Cardiac septum (tissue), 1 donor: ENCODE measurements around the gene POMC. TPM values are rescaled to one million over a fixed set of nuclear protein-coding genes. Genes with fewer than 3 reads are reported as not detected.
A peak's percentile ranks its signal among the peaks of the same experiment; 100 is the strongest.
"Not testable (repeated sequence)": the region's sequence is repeated elsewhere in the genome, so short reads cannot be mapped to it uniquely, and the experiment has no call there.

Source experiments
- DNase-seq: peaks from one replicate; pipeline ENCODE4 v3.0.0-alpha.2; 2020; ENCODE audit warnings: low spot score
- intact Hi-C: fragments of 100-400 bp; cut with DNase I; formaldehyde crosslinking; loops from one replicate; pipeline ENCODE4 v1.14.0; 2022
- total RNA-seq: library from RNA; stranded (reverse); fragmentation: NEBNext Ultra II Directional; extraction: Animal tissue kit (Norgen Biotek cat#: 25700); gene quantifications from one replicate; pipeline ENCODE4 v1.2.1, GENCODE V29; 2021
- donor health status: DM: no; HTN: no; CAD: no.

The POMC gene
- total RNA-seq, 1 donor from 2014 or later = 3.1 TPM

DNA sequence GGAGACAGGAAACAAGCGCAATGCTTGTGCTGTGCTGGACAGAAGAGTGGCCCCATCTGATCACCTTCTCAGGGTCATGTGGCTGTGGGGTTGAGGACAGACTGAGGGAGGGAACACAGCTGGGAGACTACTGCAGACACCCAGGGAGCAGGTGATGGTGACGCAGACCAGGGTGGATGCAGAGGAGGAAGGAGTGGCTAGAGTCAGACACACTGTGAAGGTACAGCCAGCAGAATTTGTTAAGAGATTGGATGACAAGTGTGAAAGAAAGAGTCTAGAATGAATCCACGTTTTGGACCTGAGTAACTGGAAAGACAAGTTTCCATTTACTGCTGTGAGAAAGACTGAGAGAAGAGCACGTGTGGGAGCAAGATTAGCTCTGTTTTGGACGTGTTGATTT is 15.9 kb upstream of the POMC start:
- DNase-seq = peak; percentile 38
- intact Hi-C loops = no loop called here

DNA sequence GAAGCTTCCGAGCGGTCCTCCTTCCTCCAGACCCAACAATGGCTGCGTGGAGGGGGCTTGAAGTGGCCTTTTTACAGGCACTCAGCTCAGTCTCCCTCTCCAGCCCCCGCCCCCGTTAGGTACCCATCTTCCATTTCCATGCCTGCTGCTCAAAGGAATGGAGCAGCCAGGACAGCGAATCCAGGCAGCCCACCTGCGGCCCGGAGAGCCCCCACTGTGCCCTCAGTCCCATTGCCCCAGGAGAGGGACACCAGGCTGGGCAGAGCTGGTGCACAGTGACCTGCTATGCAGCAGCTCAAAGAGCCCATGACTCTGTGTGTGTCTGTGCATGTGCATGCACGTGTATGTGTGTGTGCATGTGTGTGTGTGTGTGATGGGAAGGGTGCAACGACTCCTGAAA is 10.6 kb upstream of the POMC start:
- intact Hi-C loops = no loop called here
- DNase-seq = peak; percentile 59

DNA sequence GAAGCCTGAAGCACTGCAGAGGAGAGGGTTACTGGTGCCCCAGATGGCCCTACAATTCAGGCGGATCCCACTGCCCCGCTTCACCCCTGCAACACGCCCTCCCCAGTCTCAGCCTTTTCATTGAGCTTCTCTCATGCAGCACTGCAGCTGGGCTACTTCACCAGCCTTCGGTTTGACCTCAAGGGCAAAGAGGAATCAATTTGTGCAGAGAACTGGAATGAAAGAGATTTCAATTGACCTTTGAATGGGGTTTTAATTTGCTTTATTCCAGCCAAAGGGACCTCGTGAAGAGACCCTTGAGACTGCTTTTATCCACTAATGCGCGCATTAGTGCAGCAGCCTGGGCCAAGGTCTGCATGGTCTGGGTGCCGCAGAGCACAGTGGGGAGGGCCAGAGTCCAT is 8.8 kb upstream of the POMC start:
- intact Hi-C loops = no loop called here
- no peak for DNase-seq

DNA sequence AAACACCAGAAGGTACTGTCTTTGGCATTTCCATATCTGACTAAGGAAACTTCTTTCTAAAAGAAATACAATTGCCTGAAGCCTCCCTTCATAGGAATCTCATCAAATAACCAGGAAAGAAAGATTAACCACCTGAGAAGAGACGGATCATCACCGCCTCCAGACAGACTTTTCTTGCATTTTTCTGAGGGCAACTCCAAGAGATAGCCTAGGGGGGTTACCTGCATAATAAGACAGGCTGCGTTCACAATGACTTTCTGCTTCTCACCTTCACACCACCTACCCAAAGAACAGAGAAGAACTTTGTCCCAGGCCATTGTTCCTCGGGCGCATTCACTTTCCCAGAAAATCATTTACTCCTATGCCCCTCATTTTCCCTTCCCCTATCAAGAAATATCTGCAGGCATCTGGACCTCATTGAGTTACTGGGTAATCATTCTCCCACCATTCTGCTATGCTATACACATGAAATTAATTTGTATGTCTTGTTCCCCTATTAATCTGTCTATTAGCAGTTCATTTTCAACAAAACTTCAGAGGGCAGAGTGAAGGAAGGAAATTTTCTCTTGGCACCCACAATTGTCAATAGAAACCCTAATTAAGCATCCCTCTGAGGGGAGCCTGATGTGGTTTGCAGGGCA is 8.3 kb upstream of the POMC start:
- intact Hi-C loops = no loop called here
- peak; percentile 24 for DNase-seq

DNA sequence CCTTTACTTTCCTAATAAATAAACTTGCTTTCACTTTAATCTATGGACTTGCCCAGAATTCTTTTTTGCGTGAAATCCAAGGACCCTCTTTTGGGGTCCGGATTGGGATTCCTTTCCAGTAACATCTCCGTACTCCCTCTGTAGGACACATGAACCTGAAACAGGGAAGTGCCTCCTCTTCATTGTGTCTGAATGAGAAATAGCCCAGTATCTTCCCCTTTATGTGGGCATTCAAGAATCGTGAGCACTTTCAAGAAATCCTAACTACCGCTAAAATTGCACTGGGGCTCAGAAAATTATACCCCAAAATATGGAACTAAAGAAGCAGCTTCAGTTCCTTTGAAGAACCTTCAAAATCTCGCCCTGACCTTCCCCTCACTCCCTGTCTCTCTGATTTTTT is 7.8 kb upstream of the POMC start:
- intact Hi-C loops = no loop called here
- DNase-seq = no peak

DNA sequence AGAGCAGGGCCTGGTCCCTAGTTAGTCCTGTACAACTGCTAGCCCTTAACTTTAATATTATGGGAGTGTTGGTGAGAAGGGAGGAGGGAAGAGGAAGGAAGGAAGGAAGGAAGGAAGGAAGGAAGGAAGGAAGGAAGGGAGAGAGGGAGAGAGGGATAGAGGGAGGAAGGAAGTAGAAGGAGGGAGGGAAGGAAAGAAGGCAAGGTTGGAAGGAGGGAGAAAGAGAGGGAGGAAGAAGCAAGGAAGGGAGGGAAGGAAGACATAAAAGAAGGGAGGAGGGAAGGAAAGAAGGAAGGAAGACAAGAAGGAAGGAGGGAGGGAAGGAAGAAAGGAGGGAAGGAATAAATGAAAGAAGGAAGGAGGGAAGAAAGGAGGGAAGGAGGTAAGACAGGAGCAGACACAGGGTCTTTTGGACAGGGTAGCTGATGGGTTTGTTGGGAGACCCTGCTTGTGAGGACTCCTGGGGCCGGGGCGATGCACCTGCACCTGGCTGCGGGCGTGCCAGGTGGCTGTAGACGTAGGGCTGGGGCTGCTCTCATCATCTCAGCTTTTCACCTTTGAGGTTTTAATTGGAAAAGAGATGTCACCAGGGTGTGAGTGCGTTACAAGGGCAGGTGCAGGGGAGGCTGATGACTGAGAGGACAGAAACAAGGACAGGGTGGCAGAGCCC is 5.9 kb upstream of the POMC start:
- intact Hi-C loops = no loop called here

DNA sequence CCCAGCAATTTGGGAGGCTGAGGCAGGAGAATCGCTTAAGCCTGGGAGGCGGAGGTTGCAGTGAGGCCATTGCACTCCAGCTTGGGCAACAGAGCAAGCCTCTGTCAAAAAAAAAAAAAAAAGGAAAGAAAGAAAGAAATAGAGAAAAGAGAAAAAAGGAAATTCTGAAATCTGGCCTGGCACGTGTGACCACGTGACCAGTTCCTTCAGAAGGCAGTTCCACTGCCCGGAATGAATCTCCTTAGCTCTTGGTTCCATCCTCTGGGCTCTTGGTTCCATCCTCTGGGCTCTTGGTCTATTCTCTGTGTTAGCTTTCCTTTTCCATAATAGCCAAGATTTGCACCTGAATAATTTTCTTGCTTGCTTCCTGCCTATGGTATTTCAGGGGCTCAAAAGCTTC is 5.3 kb upstream of the POMC start:
- peak; percentile 22 for DNase-seq
- intact Hi-C loops = no loop called here

More for the DNA sequence above, 5.9 kb upstream of the POMC start:
- no peak for DNase-seq

DNA sequence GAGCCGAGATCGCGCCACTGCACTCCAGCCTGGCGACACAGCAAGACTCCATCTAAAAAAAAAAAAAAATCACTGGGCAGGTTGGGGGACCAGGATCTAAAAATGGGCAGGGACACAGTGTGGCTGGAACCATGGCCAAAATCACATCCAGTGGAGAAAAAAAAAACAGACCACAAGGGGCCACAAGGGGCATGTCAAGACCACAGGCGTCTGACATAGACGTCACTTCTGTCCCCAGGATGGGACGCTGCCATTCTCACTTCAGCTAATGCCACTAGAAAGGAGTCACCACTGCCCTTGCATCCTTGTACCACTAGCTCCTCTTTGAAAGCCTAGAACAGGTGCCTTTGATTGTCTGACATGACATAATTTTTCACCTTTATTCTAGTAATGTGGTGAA is 2.5 kb upstream of the POMC start:
- intact Hi-C loops = no loop called here
- DNase-seq = peak; percentile 12

DNA sequence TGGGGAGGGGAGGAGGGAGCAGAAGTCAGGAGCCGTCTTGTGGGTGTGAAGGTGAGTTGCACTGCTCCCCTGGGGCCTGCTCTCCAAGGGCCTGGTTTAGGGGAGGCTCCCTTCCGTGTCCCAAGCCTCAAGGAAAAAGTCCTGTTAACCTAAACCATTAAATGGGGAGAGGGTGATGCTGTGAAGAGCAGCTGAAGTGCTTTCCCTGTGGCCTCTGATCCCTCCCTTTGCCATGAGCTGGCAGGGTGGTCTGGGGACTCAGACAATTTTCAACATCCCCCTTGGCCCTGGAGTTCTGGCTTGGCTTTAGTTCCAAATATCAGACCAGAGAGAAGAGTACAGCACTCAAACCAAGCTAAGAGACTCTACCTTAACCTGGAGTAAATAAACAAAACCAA is 692 bp upstream of the POMC start:
- DNase-seq = peak; percentile 31
- intact Hi-C loops = no loop called here

DNA sequence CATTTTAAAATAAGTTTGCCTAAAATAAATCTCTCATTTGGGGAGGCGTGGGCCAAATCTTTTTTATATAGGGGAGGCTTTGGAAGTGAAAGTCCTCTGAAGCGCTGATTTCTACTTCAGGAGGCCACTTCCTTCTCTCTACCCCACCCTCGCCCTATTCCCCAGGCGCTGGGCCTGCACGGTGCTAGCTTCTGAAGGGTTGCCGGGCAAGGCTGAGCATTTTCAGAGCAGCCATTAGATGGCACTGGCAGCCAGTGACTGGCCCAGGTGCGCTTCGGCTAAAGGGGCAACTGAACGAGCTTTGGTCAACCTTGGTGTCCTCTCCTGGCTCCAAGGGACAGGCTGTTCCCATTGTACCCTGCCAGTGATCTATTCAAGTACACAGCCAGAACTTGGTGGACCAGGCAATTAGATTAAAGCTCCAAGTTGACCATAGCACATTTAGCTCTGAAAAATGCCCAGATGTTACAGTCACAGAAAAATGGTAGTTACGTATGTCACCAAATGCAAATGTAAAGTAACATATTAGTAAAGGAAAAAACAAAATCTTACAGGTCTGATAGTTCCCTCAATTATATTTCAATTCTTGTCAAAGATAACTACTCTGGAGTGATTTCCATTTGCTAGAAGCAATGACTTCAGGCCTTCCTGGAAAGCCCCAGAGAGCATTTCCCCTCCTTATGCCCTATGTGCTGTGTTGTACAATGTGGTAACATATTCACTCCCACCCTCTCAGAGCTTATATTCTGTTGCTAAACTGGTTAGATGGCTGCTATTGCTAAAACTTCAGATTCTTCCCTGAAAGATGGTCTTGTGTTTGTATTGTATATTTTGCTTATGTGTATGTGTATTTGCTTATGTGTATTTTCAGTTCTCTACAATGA is 2.1 kb downstream of the POMC start:
- intact Hi-C loops = no loop called here
- peak; percentile 39 for DNase-seq

DNA sequence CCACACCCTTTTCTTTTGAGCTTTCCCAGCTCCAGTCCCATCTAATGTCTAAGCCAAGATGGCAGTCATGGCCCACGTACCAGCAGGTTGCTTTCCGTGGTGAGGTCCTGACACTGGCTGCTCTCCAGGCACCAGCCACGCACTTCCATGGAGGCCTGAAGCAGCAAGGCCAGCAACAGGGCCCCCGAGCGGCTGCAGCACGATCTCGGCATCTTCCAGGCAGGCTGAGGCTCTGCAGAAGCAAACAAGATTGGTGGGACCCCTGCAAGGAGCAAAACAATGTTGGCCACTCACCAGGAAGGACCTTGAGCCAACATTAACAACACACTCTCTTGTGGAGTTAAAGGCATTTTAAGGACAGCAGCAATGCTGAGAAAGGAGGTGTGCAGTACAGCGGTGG is 3.8 kb downstream of the POMC start:
- intact Hi-C loops = no loop called here
- DNase-seq = peak; percentile 71

DNA sequence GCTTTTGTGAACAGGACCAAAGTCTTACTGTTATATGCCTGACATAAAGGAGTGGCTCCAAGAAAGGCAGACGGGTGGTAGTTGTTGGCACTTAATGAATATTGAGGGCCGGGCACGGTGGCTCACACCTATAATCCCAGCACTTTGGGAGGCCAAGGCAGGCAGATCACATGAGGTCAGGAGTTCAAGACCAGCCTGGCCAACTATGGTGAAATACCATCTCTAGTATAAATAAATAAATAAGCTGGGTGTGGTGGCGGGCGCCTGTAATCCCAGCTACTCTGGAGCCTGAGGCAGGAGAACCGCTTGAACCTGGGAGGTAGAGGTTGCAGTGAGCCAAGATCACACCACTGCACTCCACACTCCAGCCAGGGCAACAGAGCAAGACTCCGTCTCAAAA is 6.3 kb downstream of the POMC start:
- intact Hi-C loops = not testable (repeated sequence)
- DNase-seq = peak; percentile 15

DNA sequence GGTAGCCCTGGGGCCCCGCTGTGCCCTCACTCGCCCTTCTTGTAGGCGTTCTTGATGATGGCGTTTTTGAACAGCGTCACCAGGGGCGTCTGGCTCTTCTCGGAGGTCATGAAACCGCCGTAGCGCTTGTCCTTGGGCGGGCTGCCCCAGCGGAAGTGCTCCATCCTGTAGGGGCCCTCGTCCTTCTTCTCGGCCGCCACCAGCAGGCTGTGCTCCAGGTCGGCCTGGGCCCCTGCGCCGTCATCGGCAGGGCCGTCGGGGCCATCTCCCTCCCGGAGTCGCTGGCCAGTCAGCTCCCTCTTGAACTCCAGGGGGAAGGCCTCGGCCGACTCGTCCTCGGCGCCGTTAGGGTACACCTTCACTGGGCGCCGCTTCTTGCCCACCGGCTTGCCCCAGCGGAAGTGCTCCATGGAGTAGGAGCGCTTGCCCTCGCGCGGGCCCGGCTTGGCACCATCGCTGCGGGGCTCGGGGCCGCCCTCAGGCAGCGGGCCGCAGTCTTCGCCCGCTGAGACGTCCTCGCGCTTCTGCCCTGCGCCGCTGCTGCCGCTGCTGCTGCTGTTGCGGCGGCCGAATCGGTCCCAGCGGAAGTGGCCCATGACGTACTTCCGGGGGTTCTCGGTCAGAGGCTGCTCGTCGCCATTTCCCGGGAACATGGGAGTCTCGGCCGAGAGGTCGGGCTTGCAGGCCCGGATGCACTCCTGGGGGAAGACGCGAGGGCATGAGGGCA is 7.2 kb downstream of the POMC start:
- peak; percentile 82 for DNase-seq
- intact Hi-C loops = no loop called here

DNA sequence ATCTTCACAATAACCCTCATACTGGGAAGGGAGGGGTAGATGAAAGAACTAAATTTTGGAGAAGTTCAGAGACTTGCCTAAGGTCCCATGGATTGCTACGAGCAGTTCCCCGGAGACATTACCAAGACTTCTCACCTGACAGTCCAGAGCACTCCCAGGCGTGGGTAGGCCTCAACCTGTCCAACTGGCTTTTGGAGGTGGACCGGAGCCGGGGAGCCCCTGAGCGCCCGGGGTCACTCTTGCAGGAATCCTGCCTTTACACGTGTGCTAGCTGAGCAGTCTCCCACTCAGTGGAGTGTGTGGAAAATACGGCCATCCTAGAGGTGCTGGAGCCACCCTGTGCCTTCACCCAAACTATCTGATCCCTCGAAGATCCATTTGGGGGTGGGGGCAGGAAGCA is 8.0 kb downstream of the POMC start:
- intact Hi-C loops = no loop called here
- peak; percentile 47 for DNase-seq

DNA sequence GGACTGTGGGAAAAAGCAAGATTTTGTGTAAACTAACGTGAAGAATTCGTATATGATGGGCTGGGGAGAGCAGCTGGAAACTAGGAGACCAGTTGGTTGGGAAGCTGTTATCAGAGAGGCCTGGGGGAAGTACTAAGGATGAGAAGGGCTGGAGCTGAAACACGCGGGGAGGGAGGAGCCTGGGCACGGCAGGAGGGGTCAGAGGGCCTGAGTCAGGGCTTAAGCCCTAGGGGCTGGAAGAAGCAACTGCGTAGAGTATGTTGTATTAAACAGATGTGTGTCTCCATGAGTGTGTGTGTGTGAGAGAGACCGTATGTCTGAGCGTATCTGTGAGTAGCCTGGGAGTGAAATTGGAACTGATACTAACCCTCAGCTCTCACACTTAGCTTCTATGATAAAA is 8.4 kb downstream of the POMC start:
- intact Hi-C loops = no loop called here
- peak; percentile 3 for DNase-seq

DNA sequence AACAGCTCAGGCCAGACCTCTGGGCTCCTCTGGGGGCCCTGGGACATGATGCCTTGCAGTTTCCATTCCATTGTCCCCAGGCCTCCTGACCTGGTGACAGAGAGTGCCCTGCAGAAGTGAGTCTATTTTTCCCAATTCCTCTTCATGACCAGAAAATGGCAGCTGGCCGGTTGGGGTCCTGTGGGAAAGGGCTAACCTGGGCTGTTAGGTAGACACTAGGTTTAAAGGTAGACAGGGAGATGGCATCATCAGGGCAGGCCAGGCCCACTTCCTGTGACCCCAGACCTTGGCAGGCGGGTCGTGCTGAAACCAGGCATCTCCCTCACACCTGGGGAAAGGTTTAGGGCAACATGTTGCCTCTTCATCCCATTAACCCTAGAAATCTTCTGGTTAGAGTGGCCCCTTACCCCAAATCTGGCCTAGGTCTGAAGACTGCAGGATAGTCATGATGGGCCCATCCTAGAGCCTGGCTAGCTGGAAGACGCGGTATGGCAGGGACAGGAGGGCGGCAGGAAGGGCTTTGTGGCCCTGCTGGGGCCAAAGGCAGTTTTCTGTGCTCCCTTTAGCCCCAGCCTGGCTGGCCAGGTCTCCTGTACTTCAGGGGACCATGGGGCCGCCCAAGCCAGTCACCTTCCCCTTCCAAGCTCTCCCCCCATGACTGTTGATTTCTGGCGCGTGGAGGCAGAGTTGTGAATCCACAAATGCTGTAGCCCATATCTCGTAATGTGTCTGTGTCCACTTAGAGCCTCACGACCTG is 10.1 kb downstream of the POMC start:
- intact Hi-C loops = no loop called here
- peak; percentile 65 for DNase-seq

DNA sequence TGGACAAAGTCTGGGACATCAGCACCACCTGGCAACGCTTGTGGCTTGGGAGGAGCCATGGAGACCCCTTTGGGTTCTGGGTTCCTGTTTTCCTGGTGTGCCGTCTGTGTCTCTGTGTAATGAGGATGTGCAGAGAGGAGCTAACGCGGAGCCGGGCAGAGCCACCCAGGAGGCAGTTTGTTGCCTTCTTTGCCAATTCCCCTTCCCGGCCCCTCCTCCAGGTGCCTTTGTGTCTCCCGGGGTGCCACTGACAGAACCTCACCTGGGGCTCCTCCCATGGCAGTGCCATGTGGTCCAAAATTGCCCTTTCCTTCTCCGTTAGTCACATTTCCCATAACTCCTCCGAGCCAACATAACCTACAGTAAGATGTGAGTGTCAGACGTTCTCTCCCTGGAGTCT is 13.0 kb downstream of the POMC start:
- DNase-seq = peak; percentile 49
- intact Hi-C loops = no loop called here

DNA sequence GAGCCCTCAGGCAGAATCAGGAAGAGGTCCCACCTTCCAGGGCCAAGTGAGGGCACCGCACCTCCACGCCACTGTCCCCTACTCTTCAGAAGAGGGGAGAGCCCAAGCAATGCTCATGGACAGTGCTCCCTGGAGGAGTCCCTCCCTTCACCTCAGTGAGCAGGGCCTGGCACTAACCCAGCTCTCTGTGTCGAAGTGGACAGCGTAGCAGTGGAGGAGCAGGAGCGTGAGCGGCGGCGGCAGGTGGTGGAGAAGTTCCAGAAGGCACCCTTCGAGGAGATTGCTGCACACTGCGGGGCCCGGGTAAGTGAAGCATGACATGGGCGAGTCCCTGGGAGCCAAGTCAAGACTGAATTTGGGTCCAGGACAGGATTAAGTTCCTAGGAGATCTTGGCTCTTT is 16.7 kb downstream of the POMC start:
- intact Hi-C loops = no loop called here

DNA sequence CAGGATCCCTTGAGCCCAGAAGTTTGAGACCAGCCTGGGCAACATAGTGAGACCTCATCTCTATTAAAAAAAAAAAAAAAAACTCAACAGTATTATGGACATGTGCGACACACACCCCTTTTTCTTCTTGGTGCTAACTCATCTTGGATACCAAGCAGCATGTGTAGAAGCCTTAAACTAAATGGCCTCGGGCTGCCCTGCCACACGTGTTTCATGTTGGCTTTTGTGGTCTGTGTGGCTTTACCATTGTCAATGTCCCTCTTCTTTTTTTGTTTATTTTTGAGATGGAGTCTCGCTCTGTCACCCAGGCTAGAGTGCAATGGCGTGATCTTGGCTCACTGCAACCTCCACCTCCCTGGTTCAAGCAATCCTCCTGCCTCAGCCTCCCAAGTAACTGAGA is 17.4 kb downstream of the POMC start:
- intact Hi-C loops = not testable (repeated sequence)
- peak; percentile 26 for DNase-seq

More for the DNA sequence above, 16.7 kb downstream of the POMC start:
- DNase-seq = peak; percentile 74
